GM12878 (cell line): ENCODE data around the gene CLDN4. TPM values are rescaled to one million over a fixed set of nuclear protein-coding genes. Genes with fewer than 3 reads are reported as not detected.

ENCODE experiments used
- ATAC-seq: fragments of 200-7000 bp; cut with Tn5 transposase; 3 replicates; pipeline ENCODE4 v1.9.1; 2020; ENCODE audit warnings: mild to moderate bottlenecking, moderate library complexity
- BruUV-seq: library from RNA; stranded (reverse); fragments of 400-500 nt; replicated peaks from 2 replicates; lab custom pipeline; 2021; lab: Mats Ljungman, UMichigan
- CTCF ChIA-PET: fragments of 300-600 bp; sonication (Branson Sonifier 250); formaldehyde crosslinking; extraction: SDS; loops from one replicate; lab custom pipeline; 2021; ENCODE audit warnings: inconsistent platforms; lab: Yijun Ruan, JAX
- POLR2A ChIA-PET: fragments of 350-600 bp; formaldehyde crosslinking; extraction: SDS; loops from one replicate; lab custom pipeline; 2021; ENCODE audit warnings: inconsistent platforms; lab: Charles Lee
- RAD21 ChIA-PET: fragments of 300-600 bp; sonication (Branson Sonifier 250); formaldehyde crosslinking; loops from one replicate; lab custom pipeline; 2023; ENCODE audit warnings: antibody characterized with exemption; ENCODE audit not compliant: unreplicated experiment; lab: Charles Lee
- SMC1A ChIA-PET: fragments of 300-600 bp; sonication (Branson Sonifier 250); formaldehyde crosslinking; loops from one replicate; lab custom pipeline; 2023; ENCODE audit not compliant: unreplicated experiment, uncharacterized antibody; lab: Charles Lee
- DNase-seq: peaks from one replicate; pipeline ENCODE4 v3.0.0-alpha.2; 2011; ENCODE audit warnings: low read depth, low spot score
- FAIRE-seq: peaks from 3 replicates; lab custom pipeline; 2011; peaks lifted over from hg19 to GRCh38; lab: Jason Lieb, UNC
- H2AFZ ChIP-seq: 2 replicates; pipeline ENCODE4 v1.6.0; 2011; ENCODE audit warnings: low read depth, low read length, control low read depth; ENCODE audit not compliant: control insufficient read depth
- H3K27ac ChIP-seq: 2 replicates; pipeline ENCODE4 v1.5.1; 2011; ENCODE audit warnings: control low read depth; ENCODE audit not compliant: control insufficient read depth, insufficient read depth
- H3K27me3 ChIP-seq, 2 experiments: replicated peaks in 1 of 2; 2 replicates each; pipeline versions ENCODE4 v1.6.0 to v1.6.1; 2011; ENCODE audit warnings: low read length in 1 of 2; ENCODE audit not compliant: control insufficient read depth in 2 of 2, insufficient read depth in 2 of 2
- H3K36me3 ChIP-seq, 2 experiments: 2 replicates each; pipeline ENCODE4 v1.5.1; 2011; ENCODE audit warnings: low read length in 1 of 2; ENCODE audit not compliant: control insufficient read depth in 2 of 2, insufficient read depth in 2 of 2
- H3K4me1 ChIP-seq: 2 replicates; pipeline ENCODE4 v1.6.1; 2011; ENCODE audit warnings: mild to moderate bottlenecking, low read length, moderate library complexity, mixed read lengths; ENCODE audit not compliant: control insufficient read depth, insufficient read depth
- H3K4me2 ChIP-seq: 2 replicates; pipeline ENCODE4 v1.6.0; 2011; ENCODE audit warnings: control low read depth; ENCODE audit not compliant: control insufficient read depth, insufficient read depth
- H3K4me3 ChIP-seq: fragments of 200-600 bp; sonication (generic); 2 replicates; pipeline ENCODE4 v1.5.1; 2016
- H3K79me2 ChIP-seq: 2 replicates; pipeline ENCODE4 v1.6.0; 2011; ENCODE audit warnings: low read length; ENCODE audit not compliant: control insufficient read depth, insufficient read depth
- H3K9ac ChIP-seq: 2 replicates; pipeline ENCODE4 v1.8.0; 2011; ENCODE audit warnings: low read length, control low read depth, mixed read lengths; ENCODE audit not compliant: control insufficient read depth, insufficient read depth
- H3K9me3 ChIP-seq: replicated peaks from 3 replicates; pipeline ENCODE4 v1.5.1; 2011; ENCODE audit warnings: mild to moderate bottlenecking, low read length; ENCODE audit not compliant: control insufficient read depth, insufficient read depth
- H4K20me1 ChIP-seq: 2 replicates; pipeline ENCODE4 v1.6.0; 2011; ENCODE audit not compliant: control insufficient read depth, insufficient read depth
- CREB1 ChIP-seq: IDR thresholded peaks from 2 replicates; pipeline ENCODE4 v1.6.1; 2012; ENCODE audit warnings: low read depth, mild to moderate bottlenecking, inconsistent platforms
- IRF4 ChIP-seq: IDR thresholded peaks from 2 replicates; pipeline ENCODE4 v1.6.1; 2011; ENCODE audit warnings: low read depth, low read length
- NFYB ChIP-seq: IDR thresholded peaks from 2 replicates; pipeline ENCODE4 v1.6.1; 2011; ENCODE audit warnings: low read depth, mild to moderate bottlenecking, low read length, improper control_type of control experiment, moderate library complexity; ENCODE audit not compliant: insufficient read depth
- NR2F1 ChIP-seq: fragments of 450-650 bp; conservative IDR thresholded peaks from 2 replicates; pipeline ENCODE4 v1.6.1; 2017; ENCODE audit warnings: mild to moderate bottlenecking
- SIX5 ChIP-seq: IDR thresholded peaks from 2 replicates; pipeline ENCODE4 v1.6.1; 2011; ENCODE audit warnings: mild to moderate bottlenecking, low read depth, low read length, moderate library complexity; ENCODE audit not compliant: severe bottlenecking
- ZNF217 ChIP-seq: fragments of 450-650 bp; IDR thresholded peaks from 2 replicates; pipeline ENCODE4 v1.6.1; 2017; ENCODE audit warnings: antibody characterized with exemption, mild to moderate bottlenecking
- WGBS: methylation state at CpG from one replicate; pipeline ENCODE4 v1.1.6; 2016; ENCODE audit warnings: low lambda C conversion rate; ENCODE audit not compliant: insufficient replicate concordance, insufficient coverage; ENCODE audit errors: missing lambda C conversion rate; 5-methylcytosine and 5-hydroxymethylcytosine counted together
- in situ Hi-C: fragments of 300-500 bp; cut with MboI; formaldehyde crosslinking; loops from 9 replicates; pipeline ENCODE4 v1.14.3; 2018; ENCODE audit warnings: mixed read lengths
- intact Hi-C: fragments of 100-400 bp; cut with micrococcal nuclease; formaldehyde crosslinking; loops from one replicate; pipeline ENCODE4 v1.14.2; 2022; ENCODE audit not compliant: unreplicated experiment
- polyA plus RNA-seq, 11 experiments: library from polyadenylated mRNA; depleted of rRNA in 4 of 11; unstranded in 6 of 11; stranded (reverse) in 5 of 11; fragments of >200 nt; fragmentation: Nextera tagmentation in 4 of 11; fragmentation: Illumina TruSeq in 1 of 11; extraction: Ambion mirVana in 4 of 11; extraction: Trizol in 1 of 11; gene quantifications; 1 replicate in 1 of 11; 2 replicates in 10 of 11; pipeline versions ENCODE4 v1.2.1 to v1.2.3, GENCODE V29; 2011 to 2016; ENCODE audit warnings: inconsistent platforms in 2 of 11, missing spikeins in 2 of 11, low read depth in 1 of 11
- total RNA-seq, 4 experiments: library from RNA; depleted of rRNA in 3 of 4; stranded (reverse); fragments of >200 nt in 3 of 4; fragmentation: Illumina TruSeq in 1 of 4; extraction: Trizol in 1 of 4; gene quantifications; 2 replicates each; pipeline versions ENCODE4 v1.2.1 to v1.2.3, GENCODE V29; 2013 to 2021
- TF ChIP-seq, protein P1 (sequence below): fragments of 450-650 bp; IDR thresholded peaks from 2 replicates; pipeline ENCODE4 v1.6.1; 2016; ENCODE audit warnings: mild to moderate bottlenecking, moderate library complexity, borderline replicate concordance
- TF ChIP-seq, protein P2 (sequence below): IDR thresholded peaks from 2 replicates; pipeline ENCODE4 v1.6.1; 2011; ENCODE audit warnings: mild to moderate bottlenecking, low read depth, low read length, moderate library complexity; ENCODE audit not compliant: insufficient replicate concordance

The CLDN4 gene
- total and polyA plus RNA-seq, 10 of the 15 experiments (the other 5 are each of a cell fraction or from before 2014, with no cell fraction given), result 0.04 to 0.38 (median 0.06) TPM; not detected in 6

DNA sequence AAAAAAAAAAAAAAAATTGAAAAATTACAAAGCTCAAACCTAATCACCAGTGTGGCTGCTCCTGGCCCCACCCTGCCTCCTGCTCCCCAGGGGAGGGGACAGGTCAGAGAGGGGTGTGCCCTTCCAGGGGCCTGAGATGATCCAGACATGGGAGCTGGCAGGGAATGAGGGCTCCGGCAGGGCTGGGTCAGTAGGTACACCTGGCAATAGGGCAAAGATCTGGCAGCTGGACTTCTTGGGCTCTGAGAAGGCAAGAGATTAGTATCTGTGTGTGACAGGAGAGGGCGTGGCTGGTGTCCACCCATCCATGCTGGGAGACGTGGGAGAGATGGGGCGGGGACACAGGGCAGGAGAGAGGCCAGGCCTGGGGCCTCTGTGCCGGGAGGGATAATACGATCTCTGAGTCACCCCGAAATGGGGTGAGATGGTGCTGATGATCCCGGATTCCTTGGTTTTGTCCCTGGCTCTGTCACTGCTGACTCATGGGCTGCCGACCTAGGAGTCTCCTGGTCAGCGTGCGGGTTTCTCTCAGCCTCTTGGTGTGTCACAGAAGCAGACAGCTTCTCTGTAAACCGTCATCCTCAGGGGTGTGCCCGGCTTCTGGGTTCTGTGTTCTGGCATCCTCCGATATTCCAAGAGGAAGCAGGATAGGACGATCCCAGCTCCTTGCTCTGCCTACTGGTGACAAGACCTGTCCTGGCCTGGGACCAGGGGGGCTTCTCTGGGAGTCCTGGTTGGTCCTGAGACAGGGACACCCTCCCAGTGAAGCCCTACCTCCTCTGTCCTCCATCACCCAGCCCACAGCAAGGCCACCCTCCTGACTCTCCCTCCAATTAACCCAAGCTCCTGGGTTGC lies 8.2 kb upstream of the CLDN4 start (continued):
- TF ChIP-seq, protein P1, sequence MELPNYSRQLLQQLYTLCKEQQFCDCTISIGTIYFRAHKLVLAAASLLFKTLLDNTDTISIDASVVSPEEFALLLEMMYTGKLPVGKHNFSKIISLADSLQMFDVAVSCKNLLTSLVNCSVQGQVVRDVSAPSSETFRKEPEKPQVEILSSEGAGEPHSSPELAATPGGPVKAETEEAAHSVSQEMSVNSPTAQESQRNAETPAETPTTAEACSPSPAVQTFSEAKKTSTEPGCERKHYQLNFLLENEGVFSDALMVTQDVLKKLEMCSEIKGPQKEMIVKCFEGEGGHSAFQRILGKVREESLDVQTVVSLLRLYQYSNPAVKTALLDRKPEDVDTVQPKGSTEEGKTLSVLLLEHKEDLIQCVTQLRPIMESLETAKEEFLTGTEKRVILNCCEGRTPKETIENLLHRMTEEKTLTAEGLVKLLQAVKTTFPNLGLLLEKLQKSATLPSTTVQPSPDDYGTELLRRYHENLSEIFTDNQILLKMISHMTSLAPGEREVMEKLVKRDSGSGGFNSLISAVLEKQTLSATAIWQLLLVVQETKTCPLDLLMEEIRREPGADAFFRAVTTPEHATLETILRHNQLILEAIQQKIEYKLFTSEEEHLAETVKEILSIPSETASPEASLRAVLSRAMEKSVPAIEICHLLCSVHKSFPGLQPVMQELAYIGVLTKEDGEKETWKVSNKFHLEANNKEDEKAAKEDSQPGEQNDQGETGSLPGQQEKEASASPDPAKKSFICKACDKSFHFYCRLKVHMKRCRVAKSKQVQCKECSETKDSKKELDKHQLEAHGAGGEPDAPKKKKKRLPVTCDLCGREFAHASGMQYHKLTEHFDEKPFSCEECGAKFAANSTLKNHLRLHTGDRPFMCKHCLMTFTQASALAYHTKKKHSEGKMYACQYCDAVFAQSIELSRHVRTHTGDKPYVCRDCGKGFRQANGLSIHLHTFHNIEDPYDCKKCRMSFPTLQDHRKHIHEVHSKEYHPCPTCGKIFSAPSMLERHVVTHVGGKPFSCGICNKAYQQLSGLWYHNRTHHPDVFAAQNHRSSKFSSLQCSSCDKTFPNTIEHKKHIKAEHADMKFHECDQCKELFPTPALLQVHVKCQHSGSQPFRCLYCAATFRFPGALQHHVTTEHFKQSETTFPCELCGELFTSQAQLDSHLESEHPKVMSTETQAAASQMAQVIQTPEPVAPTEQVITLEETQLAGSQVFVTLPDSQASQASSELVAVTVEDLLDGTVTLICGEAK, result no peak
- no peak for TF ChIP-seq ZNF217
- TF ChIP-seq, all 136 proteins: peak for 0

DNA sequence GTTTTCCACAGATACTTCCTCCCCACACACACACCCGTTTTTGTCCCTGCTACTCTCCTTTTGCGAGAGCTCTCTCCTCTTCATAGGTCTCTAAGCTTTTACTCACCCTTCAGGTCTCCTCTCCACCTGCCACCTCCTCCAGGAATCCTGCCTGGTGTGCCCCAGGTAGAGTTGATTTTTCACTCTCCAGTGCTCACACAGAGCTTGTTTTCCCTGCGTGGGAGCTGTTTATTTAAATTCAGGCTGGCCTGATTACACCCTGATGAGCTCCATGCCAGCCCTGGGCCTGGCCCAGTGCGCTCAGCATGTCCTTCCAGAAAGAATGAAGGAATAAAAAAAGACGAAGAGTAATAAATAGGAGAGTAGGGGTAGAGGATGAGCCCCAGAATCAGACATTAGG lies 7.5 kb upstream of the CLDN4 start:
- in situ Hi-C loops (no loop called here), intact Hi-C loops (no loop called here)
- ChIA-PET SMC1A (interaction anchor here (1.0 kb wide), 1 partner anchor 10 kb away, joined by 3 read pairs; no protein-coding TSS in a partner anchor), RAD21 (no interaction called here), CTCF (interaction anchor here (1.3 kb wide), 1 partner anchor 32 kb away, joined by 7 read pairs; no protein-coding TSS in a partner anchor), POLR2A (no interaction called here)
- H3K4me2 ChIP-seq, result no peak overlapping the region
- no TSS peak for BruUV-seq
- H3K27ac ChIP-seq, result no peak overlapping the region
- H4K20me1 ChIP-seq, result no peaks in the 10 kb centered on the region
- no peak overlapping the region for H3K4me3 ChIP-seq
- FAIRE-seq, result no peak
- TF ChIP-seq CREB1 (no peak), NR2F1 (no peak), IRF4 (no peak), NFYB (no peak), SIX5 (no peak)
- TF ChIP-seq, protein P2, sequence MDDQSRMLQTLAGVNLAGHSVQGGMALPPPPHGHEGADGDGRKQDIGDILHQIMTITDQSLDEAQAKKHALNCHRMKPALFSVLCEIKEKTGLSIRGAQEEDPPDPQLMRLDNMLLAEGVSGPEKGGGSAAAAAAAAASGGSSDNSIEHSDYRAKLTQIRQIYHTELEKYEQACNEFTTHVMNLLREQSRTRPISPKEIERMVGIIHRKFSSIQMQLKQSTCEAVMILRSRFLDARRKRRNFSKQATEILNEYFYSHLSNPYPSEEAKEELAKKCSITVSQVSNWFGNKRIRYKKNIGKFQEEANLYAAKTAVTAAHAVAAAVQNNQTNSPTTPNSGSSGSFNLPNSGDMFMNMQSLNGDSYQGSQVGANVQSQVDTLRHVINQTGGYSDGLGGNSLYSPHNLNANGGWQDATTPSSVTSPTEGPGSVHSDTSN, result no peak
- DNase-seq, result no peak
- no peaks in the 10 kb centered on the region for H3K79me2 ChIP-seq
- no peak overlapping the region for H3K9ac ChIP-seq
- H2AFZ ChIP-seq, result no peak overlapping the region
- no peaks in the 10 kb centered on the region for H3K36me3 ChIP-seq
- 27% methylated on average over 5 of the region's 5 CpGs for WGBS
- peaks cover 11% of the 10 kb centered on the region for H3K4me1 ChIP-seq
- H3K9me3 ChIP-seq, result no peaks in the 10 kb centered on the region
- H3K27me3 ChIP-seq, result peaks cover 0 to 3% of the 10 kb centered on the region in 2 experiments; a peak in 3 of 4 replicates
- ATAC-seq, result no peak
